GM12872 (cell line): ENCODE measurements around the gene PPCS.

Experiments used
- TF ChIP-seq, protein P1 (sequence below): IDR thresholded peaks from 3 replicates; pipeline ENCODE4 v1.5.1; 2011; ENCODE audit warnings: low read depth, mild to moderate bottlenecking, low read length, moderate library complexity; ENCODE audit not compliant: insufficient read depth

The PPCS gene

DNA sequence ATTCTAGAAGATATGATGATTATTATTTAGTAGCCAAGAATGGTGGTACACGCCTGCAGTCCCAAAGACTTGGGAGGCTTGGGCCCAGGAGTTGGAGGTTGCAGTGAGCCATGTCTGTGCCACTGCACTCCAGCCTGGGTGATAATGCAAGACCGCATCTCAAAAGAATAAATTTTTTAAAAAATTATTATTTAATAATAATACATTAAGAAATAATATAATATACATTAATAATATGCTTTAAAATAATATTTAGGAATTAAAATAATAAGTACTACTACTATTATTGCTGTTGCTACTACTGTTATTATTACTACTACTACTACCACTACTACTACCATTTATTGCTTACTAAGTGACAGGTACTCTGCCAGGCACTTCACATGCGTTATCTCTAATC lies 33.9 kb downstream of the PPCS start:
- TF ChIP-seq, protein P1, sequence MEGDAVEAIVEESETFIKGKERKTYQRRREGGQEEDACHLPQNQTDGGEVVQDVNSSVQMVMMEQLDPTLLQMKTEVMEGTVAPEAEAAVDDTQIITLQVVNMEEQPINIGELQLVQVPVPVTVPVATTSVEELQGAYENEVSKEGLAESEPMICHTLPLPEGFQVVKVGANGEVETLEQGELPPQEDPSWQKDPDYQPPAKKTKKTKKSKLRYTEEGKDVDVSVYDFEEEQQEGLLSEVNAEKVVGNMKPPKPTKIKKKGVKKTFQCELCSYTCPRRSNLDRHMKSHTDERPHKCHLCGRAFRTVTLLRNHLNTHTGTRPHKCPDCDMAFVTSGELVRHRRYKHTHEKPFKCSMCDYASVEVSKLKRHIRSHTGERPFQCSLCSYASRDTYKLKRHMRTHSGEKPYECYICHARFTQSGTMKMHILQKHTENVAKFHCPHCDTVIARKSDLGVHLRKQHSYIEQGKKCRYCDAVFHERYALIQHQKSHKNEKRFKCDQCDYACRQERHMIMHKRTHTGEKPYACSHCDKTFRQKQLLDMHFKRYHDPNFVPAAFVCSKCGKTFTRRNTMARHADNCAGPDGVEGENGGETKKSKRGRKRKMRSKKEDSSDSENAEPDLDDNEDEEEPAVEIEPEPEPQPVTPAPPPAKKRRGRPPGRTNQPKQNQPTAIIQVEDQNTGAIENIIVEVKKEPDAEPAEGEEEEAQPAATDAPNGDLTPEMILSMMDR: no peak

- TF ChIP-seq, protein P1: no peak
These were observed 48.3 kb downstream of the PPCS start for GRCh38 chr1:42504535-42505128.

DNA sequence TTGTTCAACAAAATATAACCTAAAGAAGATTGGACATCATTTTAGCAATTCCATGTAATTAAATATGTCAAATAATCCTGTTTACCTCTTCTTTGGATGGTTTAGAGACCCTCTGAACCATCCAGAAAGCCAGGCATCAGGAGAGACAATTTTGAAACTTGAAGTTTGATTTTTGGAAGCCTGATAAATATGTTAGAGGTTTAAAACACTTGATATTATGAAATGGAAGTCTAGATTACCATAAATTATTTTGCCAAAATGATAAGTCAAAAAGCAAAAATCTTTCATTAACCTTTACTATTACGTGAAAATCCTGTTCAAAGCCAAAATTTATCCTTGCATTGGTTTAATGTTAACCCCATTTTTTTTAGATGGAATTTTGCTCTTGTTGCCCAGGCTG lies 50.2 kb downstream of the PPCS start:
- TF ChIP-seq, protein P1: no peak
